ENCODE data around the gene C2orf81.

Gene C2orf81

DNA sequence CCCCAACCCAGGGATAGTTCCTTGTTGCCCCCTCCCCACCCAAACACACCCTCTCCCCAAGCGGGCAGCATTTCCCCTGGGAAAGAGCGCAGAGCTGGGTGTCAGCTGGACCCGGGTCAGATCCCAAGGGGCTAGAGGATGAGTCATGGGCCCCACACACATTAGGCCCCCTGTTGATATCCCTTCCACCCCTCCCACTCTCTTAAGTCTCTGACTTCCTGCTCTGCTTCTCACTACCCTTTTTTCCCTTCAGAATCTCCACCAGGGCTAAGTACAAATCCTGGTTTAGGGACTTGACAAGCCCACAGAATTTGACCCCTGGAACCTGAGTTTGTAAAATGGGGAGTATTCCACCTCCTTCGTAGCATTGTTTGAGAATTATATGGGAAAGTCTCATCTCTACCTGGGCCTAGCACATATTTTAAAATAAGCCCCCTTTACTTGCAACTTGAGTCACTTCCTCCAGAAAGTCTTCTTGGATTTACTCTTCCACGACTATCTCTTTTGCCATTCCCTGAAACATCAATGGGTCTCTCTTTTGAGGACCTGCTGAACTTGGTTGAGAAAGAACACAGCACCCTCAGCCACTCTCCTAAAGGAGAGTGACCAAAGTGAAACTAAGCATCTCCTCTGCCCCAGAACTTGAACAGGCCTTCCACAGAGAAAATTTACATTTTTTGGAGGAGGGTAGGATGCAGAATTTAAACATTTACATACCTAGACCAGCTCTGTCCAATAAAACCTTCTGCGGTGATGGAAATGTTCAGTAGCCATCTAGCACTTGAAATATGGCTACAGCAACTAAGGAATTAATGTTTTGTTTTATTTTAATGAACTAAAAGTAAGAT is 15.7 kb upstream of the C2orf81 start:
- Histone ChIP-seq H3K9me3 (replicated peaks; ENCODE audit: insufficient read depth, low read length) (no peaks in the 10 kb centered on the region), H3K9me2 (replicated peaks; ENCODE audit: insufficient read depth, low read length) (no peaks in the 10 kb centered on the region), H3K4me3 (ENCODE audit: low read length) (no peak overlapping the region), H2AFZ (ENCODE audit: low read length) (no peak overlapping the region), H3F3A (ENCODE audit: insufficient read depth, low read length) (no peaks in the 10 kb centered on the region), H3K27me3 (replicated peaks; ENCODE audit: insufficient read depth, low read length) (peaks cover 14% of the 10 kb centered on the region), H3K79me2 (ENCODE audit: low read length) (no peaks in the 10 kb centered on the region), H3K4me1 (ENCODE audit: low read length) (peaks cover 5% of the 10 kb centered on the region), H3K36me3 (replicated peaks; ENCODE audit: insufficient read depth, low read length) (no peaks in the 10 kb centered on the region), H4K20me1 (ENCODE audit: insufficient read depth, low read length) (no peaks in the 10 kb centered on the region), H3K27ac (ENCODE audit: low read length) (no peak overlapping the region), H3K4me2 (ENCODE audit: low read depth, low read length) (no peak overlapping the region), H3K9ac (ENCODE audit: low read length) (no peak overlapping the region)
- no peak for TF ChIP-seq EZH2 (optimal IDR thresholded peaks at IDR 0.05; ENCODE audit: low read depth, low read length)
- TF ChIP-seq EZH2phosphoT487 (IDR thresholded peaks at IDR 0.05; ENCODE audit: low read length) = no peak
- TF ChIP-seq, protein P1, sequence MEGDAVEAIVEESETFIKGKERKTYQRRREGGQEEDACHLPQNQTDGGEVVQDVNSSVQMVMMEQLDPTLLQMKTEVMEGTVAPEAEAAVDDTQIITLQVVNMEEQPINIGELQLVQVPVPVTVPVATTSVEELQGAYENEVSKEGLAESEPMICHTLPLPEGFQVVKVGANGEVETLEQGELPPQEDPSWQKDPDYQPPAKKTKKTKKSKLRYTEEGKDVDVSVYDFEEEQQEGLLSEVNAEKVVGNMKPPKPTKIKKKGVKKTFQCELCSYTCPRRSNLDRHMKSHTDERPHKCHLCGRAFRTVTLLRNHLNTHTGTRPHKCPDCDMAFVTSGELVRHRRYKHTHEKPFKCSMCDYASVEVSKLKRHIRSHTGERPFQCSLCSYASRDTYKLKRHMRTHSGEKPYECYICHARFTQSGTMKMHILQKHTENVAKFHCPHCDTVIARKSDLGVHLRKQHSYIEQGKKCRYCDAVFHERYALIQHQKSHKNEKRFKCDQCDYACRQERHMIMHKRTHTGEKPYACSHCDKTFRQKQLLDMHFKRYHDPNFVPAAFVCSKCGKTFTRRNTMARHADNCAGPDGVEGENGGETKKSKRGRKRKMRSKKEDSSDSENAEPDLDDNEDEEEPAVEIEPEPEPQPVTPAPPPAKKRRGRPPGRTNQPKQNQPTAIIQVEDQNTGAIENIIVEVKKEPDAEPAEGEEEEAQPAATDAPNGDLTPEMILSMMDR (IDR thresholded peaks at IDR 0.05; ENCODE audit: low read length) = no peak
- no peak for DNase-seq

DNA sequence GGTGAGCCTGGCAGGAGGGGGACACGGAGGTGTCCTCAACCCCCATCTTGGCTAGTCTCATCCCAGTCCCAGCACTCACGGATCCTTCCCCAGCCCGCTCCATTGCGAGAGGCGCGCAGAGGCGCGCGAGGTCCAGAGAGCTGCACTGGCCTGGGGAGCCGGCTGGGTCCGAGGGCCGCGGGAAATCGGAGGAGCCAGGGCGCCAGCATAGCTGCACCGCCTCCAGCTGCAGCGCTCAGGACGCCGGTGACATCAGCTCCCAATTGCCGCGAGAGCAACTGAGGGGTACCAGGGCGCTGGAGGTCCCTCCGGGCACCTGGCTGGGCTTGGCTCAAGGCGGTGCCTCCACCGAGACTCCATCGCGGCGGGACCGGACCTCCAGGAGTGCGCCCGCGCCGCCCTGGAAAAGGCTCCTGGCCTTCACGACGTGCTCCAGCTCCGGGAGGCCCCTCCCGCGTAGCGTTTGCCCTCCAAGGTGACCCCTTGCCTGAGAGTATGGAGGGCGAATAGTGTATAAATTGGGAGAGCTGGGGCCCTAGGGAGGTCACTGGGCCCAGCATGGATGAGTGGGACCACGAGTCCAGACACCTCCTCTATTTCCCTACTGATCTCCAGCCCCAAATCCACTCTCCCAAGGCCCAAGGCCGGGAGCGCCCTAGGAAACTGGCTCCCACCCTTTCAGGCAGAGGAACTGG is 14.8 kb upstream of the C2orf81 start:
- H3K9me3 ChIP-seq (replicated peaks; ENCODE audit: insufficient read depth, low read length) = no peaks in the 10 kb centered on the region
- no peaks in the 10 kb centered on the region for H3K9me2 ChIP-seq (replicated peaks; ENCODE audit: insufficient read depth, low read length)
- H3K4me1 ChIP-seq (ENCODE audit: low read length) = peaks cover 5% of the 10 kb centered on the region
- H3K36me3 ChIP-seq (replicated peaks; ENCODE audit: insufficient read depth, low read length) = no peaks in the 10 kb centered on the region
- no peaks in the 10 kb centered on the region for H3F3A ChIP-seq (ENCODE audit: insufficient read depth, low read length)
- no peaks in the 10 kb centered on the region for H4K20me1 ChIP-seq (ENCODE audit: insufficient read depth, low read length)
- no peak overlapping the region for H3K4me2 ChIP-seq (ENCODE audit: low read depth, low read length)
- H3K27me3 ChIP-seq (replicated peaks; ENCODE audit: insufficient read depth, low read length) = peaks cover 6% of the 10 kb centered on the region
- TF ChIP-seq EZH2phosphoT487 (IDR thresholded peaks at IDR 0.05; ENCODE audit: low read length) = no peak
- TF ChIP-seq EZH2 (optimal IDR thresholded peaks at IDR 0.05; ENCODE audit: low read depth, low read length) = no peak
- TF ChIP-seq, protein P1 (IDR thresholded peaks at IDR 0.05; ENCODE audit: low read length) = no peak
- DNase-seq = no peak
- no peak overlapping the region for H3K27ac ChIP-seq (ENCODE audit: low read length)
- no peak overlapping the region for H2AFZ ChIP-seq (ENCODE audit: low read length)
- no peak overlapping the region for H3K4me3 ChIP-seq (ENCODE audit: low read length)
- no peaks in the 10 kb centered on the region for H3K79me2 ChIP-seq (ENCODE audit: low read length)
- H3K9ac ChIP-seq (ENCODE audit: low read length) = no peak overlapping the region

DNA sequence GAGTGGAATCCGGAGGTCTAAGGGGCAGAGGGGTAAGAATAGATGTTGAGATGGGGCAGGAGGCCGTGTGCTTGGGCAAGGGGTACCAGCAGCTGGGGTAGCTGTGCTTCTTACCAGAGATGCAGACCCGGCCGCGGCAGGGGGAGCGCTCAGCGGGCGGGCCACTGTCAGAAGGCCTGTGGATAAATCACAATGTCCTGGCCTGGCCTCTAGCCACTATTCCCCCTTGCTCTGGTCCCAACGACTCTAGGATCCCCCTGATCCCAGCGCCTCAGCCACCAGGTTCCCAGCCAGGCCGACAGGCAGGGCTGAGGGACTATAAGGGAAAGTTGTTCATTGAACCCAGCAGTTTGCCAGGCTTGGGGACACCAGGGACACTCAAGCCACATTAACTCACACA is 9.1 kb upstream of the C2orf81 start:
- Histone ChIP-seq H3K27ac (ENCODE audit: low read length) (no peak overlapping the region), H3K27me3 (replicated peaks; ENCODE audit: insufficient read depth, low read length) (no peaks in the 10 kb centered on the region), H3K79me2 (ENCODE audit: low read length) (no peaks in the 10 kb centered on the region), H2AFZ (ENCODE audit: low read length) (no peak overlapping the region), H3F3A (ENCODE audit: insufficient read depth, low read length) (no peaks in the 10 kb centered on the region), H4K20me1 (ENCODE audit: insufficient read depth, low read length) (no peaks in the 10 kb centered on the region), H3K4me1 (ENCODE audit: low read length) (no peaks in the 10 kb centered on the region), H3K9me2 (replicated peaks; ENCODE audit: insufficient read depth, low read length) (no peaks in the 10 kb centered on the region), H3K4me2 (ENCODE audit: low read depth, low read length) (no peak overlapping the region), H3K4me3 (ENCODE audit: low read length) (no peak overlapping the region), H3K36me3 (replicated peaks; ENCODE audit: insufficient read depth, low read length) (no peaks in the 10 kb centered on the region), H3K9me3 (replicated peaks; ENCODE audit: insufficient read depth, low read length) (no peaks in the 10 kb centered on the region), H3K9ac (ENCODE audit: low read length) (no peak overlapping the region)
- no peak for DNase-seq
- no peak for TF ChIP-seq EZH2phosphoT487 (IDR thresholded peaks at IDR 0.05; ENCODE audit: low read length)
- TF ChIP-seq, protein P1 (IDR thresholded peaks at IDR 0.05; ENCODE audit: low read length) = no peak
- no peak for TF ChIP-seq EZH2 (optimal IDR thresholded peaks at IDR 0.05; ENCODE audit: low read depth, low read length)

Data from MM.1S (cell line).